C1 segment of cervical spinal cord (tissue), 14 donors: Measurements from ENCODE around the gene KCNIP1.
A peak's percentile ranks its signal among the peaks of the same experiment; 100 is the strongest.

Experiments used
- DNase-seq, 14 donors: peaks; one replicate each; lab custom pipeline; 2025; lab: John Stamatoyannopoulos, UW

KCNIP1 gene

GRCh38 chr5:170628691-170629565 is 125.1 kb downstream of the KCNIP1 start:
- DNase-seq, result no peak

DNA sequence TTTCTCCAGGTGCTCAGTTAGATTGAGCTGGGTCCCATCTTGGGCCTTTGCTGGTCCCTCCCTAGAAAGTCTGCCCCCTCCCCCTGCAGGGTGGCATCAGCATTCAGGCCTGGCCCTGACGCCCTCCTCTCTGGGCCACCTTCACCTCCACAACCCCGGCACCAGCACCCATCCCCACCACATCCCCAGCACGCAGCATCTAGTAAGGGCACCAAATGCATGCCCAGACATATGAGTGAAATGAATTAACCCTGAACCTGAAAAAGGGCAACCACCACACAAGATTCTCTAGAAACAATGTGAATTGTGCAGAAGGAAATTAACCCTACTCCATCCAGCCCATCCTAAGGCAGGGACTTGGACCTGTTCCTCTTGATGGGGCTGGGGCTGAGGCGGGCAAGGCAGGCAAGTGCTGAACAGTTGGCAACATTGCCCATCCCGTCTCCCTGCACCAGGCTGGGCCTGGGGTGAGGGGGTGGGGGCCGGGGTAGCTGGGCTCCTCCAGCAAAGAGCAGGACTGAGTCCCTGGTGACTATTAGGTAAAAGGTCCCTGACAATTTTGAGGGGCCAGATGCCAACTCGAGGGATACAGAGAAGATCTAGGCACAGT is 125.9 kb downstream of the KCNIP1 start:
- DNase-seq, result no peak

GRCh38 chr5:170630226-170630625 is 126.4 kb downstream of the KCNIP1 start:
- no peak for DNase-seq

DNA sequence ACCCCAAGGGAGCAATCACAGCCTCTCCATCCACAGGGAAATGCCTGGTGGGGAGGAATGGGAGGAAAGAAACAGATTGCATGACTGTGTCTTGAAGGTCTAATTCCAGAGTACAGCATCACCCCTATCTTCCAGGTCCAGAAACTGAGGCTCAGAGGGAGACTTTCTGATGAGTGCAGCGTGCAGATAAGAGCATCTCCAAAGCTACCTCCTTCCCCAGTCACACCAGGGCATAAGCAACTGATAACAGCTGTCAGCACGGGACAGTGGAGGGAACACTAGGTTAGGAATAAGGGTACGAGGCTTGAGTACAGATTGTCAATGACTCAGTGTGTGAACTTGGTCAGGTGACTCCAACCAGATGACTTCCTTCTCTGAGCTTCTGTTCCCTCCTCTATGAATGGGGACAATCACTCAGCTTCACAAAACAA is 126.9 kb downstream of the KCNIP1 start:
- peak in 4 of 14 donors; percentile 21 to 42 (median 28) for DNase-seq

GRCh38 chr5:170631466-170632195 is 127.8 kb downstream of the KCNIP1 start:
- peak in 6 of 14 donors; percentile 15 to 68 (median 40) for DNase-seq

GRCh38 chr5:170632266-170632984 is 128.6 kb downstream of the KCNIP1 start:
- DNase-seq, result peak in 2 of 14 donors; percentile 34 to 44

GRCh38 chr5:170632985-170633234 is 129.1 kb downstream of the KCNIP1 start:
- DNase-seq, result peak in 1 of 14 donors; percentile 74

GRCh38 chr5:170633235-170634081 is 129.6 kb downstream of the KCNIP1 start:
- DNase-seq, result peak in 11 of 14 donors; percentile 32 to 72 (median 63)

DNA sequence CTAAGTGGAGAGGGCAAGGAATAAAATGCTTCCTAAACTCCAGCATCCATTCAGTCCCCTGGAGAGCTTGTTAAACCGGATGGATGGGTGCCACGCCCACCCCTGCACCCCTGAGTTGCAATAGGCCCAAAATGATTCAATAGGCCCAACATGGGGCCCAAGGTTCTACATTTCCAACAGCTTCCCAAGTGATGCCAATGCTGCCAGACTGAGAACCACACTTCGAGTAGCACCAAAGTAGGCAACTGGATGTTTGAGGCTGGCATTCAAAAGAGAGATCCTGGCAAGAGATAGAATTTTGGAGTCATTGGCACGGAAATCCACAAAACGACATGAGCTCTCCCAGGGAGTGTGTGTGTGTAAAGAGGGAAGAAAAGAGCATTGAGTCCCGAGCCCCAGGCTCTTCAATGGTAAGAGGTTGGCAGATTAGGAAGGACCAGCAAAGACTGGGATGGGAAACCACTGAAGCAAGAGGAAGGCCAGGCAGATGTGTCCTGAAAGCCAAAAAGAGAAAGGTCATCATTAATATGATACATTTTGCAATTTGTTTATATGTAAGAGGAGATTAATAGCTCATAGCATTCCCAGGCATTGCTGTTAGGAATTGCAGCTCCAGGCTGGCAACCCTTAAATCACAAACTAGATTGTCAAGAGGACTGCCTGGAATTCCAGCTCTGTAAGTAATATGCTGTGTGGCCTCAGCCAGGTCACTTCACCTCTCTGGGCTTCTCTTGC is 130.6 kb downstream of the KCNIP1 start:
- DNase-seq, result no peak

- no peak for DNase-seq
Observed at GRCh38 chr5:170635706-170636105, 131.9 kb downstream of the KCNIP1 start.

DNA sequence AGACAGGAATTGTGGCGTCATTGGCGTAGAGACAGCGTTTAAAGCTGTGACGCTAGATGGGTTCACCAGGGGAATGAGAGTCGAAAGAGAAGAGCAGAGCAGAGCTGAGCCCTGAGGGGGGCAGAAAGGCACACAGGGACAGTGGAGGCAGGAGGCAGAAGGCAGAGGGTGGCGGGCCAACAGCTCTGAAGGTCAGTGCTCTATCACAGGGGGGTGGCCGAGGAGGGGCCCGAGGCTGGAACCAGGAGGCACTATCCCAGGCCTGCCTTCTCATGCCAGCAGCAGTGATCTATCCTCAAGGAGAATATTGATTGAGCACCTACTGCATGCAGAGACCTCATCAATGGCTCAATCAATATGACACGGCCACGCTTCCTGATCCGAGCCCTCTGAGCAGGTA is 132.4 kb downstream of the KCNIP1 start:
- DNase-seq, result no peak

DNA sequence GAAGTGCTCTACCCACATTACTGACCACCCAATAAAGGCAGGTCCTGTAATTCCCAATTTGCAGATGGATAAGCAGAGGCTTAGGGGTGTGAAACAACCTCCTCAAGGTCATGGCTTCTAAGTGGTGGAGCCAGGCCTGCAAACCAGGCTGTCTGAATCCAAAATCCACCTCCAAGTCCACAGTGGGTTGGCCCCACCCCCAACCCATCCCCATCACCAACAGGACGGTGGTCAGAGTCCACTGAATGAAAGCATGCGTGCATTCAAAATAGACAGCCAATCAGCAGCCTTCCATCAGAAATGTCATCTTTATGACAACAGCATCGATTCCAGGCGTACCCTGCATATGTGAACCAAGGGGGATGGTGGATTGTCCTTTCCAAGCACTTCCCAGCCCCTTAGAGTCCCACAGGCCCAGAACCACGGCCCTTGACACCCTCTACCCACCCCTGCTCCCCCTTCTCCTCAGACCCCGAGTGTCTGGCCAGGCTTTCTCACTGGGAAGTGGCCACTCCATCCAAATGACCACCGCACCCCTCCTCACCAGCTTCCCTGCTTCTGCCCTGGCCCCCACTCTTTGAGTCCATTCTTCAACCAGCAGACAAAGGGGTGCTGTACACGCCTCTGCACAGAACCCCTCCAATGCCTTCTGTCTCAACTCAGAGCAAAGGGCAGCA is 133.1 kb downstream of the KCNIP1 start:
- DNase-seq, result no peak

- DNase-seq, result no peak
Observed at GRCh38 chr5:170638051-170638450, 134.2 kb downstream of the KCNIP1 start.

DNA sequence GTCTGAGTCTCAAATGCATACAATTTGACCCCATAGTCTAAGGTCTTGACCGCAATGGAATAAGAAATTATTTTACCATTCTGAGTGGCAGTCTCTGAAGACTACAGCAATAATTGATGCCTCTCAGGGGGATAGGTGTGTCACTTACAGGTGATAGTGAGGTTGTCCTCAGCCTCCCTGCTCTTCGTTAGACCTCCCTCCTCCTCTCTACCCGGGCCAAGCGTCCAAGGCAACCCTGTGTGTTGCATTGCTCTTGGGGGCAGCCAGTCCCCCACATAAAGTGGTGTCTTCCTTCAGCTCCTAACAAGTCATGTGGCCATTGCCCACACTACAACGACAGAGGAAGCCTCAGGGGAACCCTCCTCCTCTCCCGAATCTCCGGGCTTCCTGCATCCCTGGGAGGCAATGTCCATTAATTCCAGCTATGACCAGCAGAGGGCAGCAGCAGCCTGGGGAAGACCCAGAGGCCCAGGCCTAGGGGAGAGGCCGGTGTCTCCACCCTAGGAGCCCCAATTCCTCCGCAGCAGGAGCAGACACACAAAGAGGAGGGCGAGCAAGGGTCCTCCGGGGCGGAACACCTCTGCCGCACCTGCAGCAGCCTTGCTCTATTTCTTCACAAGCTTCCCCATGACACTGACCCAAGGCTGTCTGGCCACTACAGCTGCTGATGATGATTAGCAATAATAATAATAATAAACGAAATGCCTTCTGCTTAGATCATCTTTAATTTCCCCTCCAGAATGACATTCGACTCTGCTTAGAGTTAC is 134.8 kb downstream of the KCNIP1 start:
- DNase-seq, result peak in 11 of 14 donors; percentile 16 to 62 (median 39)

DNA sequence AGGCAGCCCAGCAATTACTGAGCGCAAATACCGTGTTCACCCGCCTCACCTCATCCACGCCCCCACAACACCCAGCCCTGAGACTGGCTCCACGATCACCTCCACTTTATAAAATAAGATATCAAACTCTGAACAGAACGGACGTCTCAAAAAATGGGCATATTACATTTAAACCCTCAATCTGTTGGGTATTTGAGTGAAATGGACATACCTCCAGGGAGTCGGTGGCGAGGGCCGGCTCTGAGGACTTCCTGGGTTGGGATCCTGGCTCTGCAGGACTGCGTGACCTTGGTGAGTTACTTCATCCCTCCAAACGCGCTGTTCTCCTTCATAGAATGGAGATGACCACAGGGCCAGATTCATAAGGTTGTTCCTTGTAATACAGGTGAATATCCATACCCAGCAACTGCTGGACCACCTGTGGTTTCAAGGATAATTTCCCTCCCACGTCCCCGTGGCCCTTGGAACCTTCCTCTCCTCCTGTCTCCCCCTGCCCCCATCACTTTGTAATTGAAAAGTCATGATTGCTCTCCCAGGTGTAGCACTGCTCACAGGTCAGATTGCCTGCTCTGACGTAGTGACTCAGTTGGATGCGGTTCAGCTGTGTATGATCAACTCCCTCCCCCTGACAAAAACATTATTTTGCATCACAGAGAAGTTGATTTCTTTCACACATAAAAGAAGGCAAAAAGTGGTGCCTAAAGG is 135.6 kb downstream of the KCNIP1 start:
- DNase-seq, result no peak

DNA sequence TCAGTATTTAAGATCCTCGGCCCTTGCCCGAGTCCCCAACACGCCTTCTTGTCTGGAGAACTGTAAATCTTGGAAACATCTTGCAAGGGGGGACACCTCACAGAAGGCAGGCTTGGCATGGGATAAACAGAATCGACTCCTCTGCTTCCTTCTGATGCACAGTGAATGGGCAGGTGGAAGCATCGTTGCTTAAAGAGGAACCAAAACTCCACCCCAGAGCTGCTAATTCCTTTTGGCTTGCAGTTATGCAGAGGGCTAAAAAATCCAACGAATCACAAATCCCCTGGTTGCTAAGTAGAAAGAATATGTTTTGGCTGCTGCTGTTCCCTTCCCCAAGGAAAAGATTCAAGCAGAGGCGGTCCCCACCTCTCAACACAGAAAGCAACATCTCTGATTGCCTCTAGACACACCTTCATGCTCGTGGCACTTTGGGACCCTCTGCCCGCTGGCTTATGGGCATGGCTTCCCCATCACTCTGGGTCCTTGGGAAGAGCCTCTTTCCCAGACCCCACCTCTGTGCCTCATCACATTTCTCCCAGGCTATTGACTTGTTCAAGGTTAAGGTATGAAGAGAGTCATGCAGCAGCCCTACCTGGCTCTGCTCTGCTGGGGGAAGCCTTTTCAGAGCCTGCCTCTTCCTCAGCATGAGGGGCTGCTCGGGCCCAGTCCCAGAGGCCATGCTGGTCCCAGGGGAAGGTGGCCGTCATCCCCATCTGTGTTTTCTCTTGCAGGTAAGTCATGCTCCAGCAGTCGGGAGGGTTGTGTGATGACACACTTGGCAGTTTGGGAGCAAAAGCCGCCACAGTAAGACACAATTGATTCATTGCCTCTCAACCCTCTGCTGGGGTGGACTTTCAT is 137.1 kb downstream of the KCNIP1 start:
- DNase-seq, result no peak

DNA sequence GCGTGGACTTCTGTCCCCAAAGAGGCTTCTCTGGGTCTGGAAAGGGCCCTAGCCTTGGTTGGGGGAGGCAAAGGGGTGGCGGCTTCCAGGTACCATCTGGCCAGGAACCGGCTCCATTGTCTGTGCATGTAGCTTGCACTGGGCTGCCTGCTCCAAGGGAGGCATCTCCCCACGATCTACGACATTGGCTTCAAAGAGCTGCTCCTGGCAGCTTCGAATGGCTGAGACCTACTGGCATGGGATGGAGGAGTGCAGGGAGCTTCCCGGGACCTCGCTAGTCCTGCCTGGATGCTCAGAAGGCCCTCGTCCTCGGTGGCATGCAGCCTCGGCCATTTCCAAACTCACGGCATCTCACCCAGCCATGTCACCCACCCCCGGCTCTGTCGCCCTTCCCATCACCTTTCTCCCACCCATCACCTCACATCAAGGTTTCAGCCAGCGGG is 137.8 kb downstream of the KCNIP1 start:
- no peak for DNase-seq
